IMR-90 (cell line): ENCODE data around the gene ABCC8. TPM values are rescaled to one million over a fixed set of nuclear protein-coding genes. Genes with fewer than 3 reads are reported as not detected.

Source experiments
- ATAC-seq: fragments of 200-7000 bp; cut with Tn5 transposase; 2 replicates; pipeline ENCODE4 v1.9.1; 2020; ENCODE audit warnings: low read depth, mild to moderate bottlenecking, moderate library complexity
- BruUV-seq: library from RNA; stranded (reverse); fragments of 400-500 nt; replicated peaks from 2 replicates; lab custom pipeline; 2021; lab: Mats Ljungman, UMichigan
- CTCF ChIA-PET: fragments of 300-600 bp; formaldehyde crosslinking; extraction: SDS; loops from one replicate; lab custom pipeline; 2021; ENCODE audit warnings: antibody characterized with exemption; lab: Yijun Ruan, JAX
- POLR2A ChIA-PET: fragments of 300-600 bp; sonication (Branson Sonifier 250); formaldehyde crosslinking; loops from one replicate; lab custom pipeline; 2022; ENCODE audit warnings: antibody characterized with exemption; ENCODE audit not compliant: unreplicated experiment; lab: Charles Lee
- DNase-seq: peaks from one replicate; pipeline ENCODE4 v3.0.0; 2013
- H2AFZ ChIP-seq: replicated peaks from 2 replicates; pipeline ENCODE3; 2013; ENCODE audit warnings: low read length, mild to moderate bottlenecking; ENCODE audit not compliant: poor library complexity
- H2AK5ac ChIP-seq: 2 replicates; pipeline ENCODE4 v1.6.1; 2013; ENCODE audit warnings: low read depth, low read length, inconsistent platforms
- H2AK9ac ChIP-seq: replicated peaks from 2 replicates; pipeline ENCODE3; 2013; ENCODE audit warnings: mild to moderate bottlenecking, low read depth, low read length, moderate library complexity; ENCODE audit not compliant: poor library complexity
- H2BK120ac ChIP-seq: 2 replicates; pipeline ENCODE4 v1.6.1; 2013; ENCODE audit warnings: low read depth, low read length, inconsistent platforms
- H2BK15ac ChIP-seq: 3 replicates; pipeline ENCODE4 v1.6.1; 2013; ENCODE audit warnings: low read depth, low read length, inconsistent platforms
- H2BK20ac ChIP-seq: 2 replicates; pipeline ENCODE4 v1.6.1; 2013; ENCODE audit warnings: low read depth, mild to moderate bottlenecking, inconsistent platforms, low read length, moderate library complexity
- H2BK5ac ChIP-seq: 2 replicates; pipeline ENCODE4 v1.6.1; 2013; ENCODE audit warnings: mild to moderate bottlenecking, low read depth, low read length, inconsistent platforms; ENCODE audit not compliant: poor library complexity, severe bottlenecking
- H3K14ac ChIP-seq: replicated peaks from 2 replicates; pipeline ENCODE4 v1.6.1; 2013; ENCODE audit warnings: low read depth, low read length, inconsistent platforms
- H3K18ac ChIP-seq: 2 replicates; pipeline ENCODE4 v1.6.1; 2013; ENCODE audit warnings: low read depth, low read length, control low read depth
- H3K23ac ChIP-seq: 2 replicates; pipeline ENCODE4 v1.6.1; 2013; ENCODE audit warnings: low read depth, low read length, inconsistent platforms
- H3K27ac ChIP-seq: 2 replicates; pipeline ENCODE4 v1.5.1; 2013; ENCODE audit warnings: mild to moderate bottlenecking, control low read depth, low read length; ENCODE audit not compliant: insufficient read depth
- H3K27me3 ChIP-seq: 2 replicates; pipeline ENCODE4 v1.6.1; 2013; ENCODE audit warnings: low read length; ENCODE audit not compliant: control insufficient read depth, insufficient read depth
- H3K36me3 ChIP-seq: 2 replicates; pipeline ENCODE4 v1.6.1; 2013; ENCODE audit warnings: low read length, mixed read lengths; ENCODE audit not compliant: control insufficient read depth, insufficient read depth
- H3K4ac ChIP-seq: 2 replicates; pipeline ENCODE4 v1.6.1; 2013; ENCODE audit warnings: low read depth, low read length, inconsistent platforms
- H3K4me1 ChIP-seq: 2 replicates; pipeline ENCODE4 v1.6.1; 2013; ENCODE audit warnings: low read length, mixed read lengths; ENCODE audit not compliant: control insufficient read depth, insufficient read depth
- H3K4me2 ChIP-seq: 2 replicates; pipeline ENCODE4 v1.6.1; 2013; ENCODE audit warnings: low read depth, mild to moderate bottlenecking, control low read depth, low read length, moderate library complexity
- H3K4me3 ChIP-seq: 2 replicates; pipeline ENCODE4 v1.5.1; 2013; ENCODE audit warnings: low read depth, mild to moderate bottlenecking, control low read depth, low read length, moderate library complexity; ENCODE audit not compliant: insufficient read depth
- H3K56ac ChIP-seq: 2 replicates; pipeline ENCODE4 v1.6.1; 2013; ENCODE audit warnings: low read length, inconsistent platforms; ENCODE audit not compliant: insufficient read depth; ENCODE audit errors: extremely low read depth
- H3K79me1 ChIP-seq, 2 experiments: 2 replicates each; pipeline ENCODE4 v1.6.1; 2013; ENCODE audit warnings: low read length in 2 of 2, inconsistent platforms in 1 of 2, low read depth in 1 of 2
- H3K9ac ChIP-seq: 2 replicates; pipeline ENCODE4 v1.6.1; 2013; ENCODE audit warnings: low read depth, low read length, control low read depth
- H3K9me1 ChIP-seq: 2 replicates; pipeline ENCODE4 v1.6.1; 2013; ENCODE audit warnings: low read length, inconsistent platforms; ENCODE audit not compliant: insufficient read depth
- H3K9me3 ChIP-seq: 2 replicates; pipeline ENCODE4 v1.6.1; 2013; ENCODE audit warnings: low read length; ENCODE audit not compliant: control insufficient read depth, insufficient read depth
- H4K20me1 ChIP-seq: 2 replicates; pipeline ENCODE4 v1.6.1; 2013; ENCODE audit warnings: low read length, inconsistent platforms; ENCODE audit not compliant: insufficient read depth
- H4K5ac ChIP-seq: 2 replicates; pipeline ENCODE4 v1.6.1; 2013; ENCODE audit warnings: mild to moderate bottlenecking, low read depth, low read length, control low read depth
- H4K8ac ChIP-seq, 2 experiments: 2 replicates each; pipeline ENCODE4 v1.6.1; 2013; ENCODE audit warnings: low read depth in 2 of 2, low read length in 2 of 2, control low read depth in 1 of 2, inconsistent platforms in 1 of 2
- H4K91ac ChIP-seq: 2 replicates; pipeline ENCODE4 v1.6.1; 2013; ENCODE audit warnings: low read depth, low read length, inconsistent platforms; ENCODE audit not compliant: insufficient read depth
- BHLHE40 ChIP-seq: fragments of 150-350 bp; IDR thresholded peaks from 2 replicates; pipeline ENCODE4 v1.6.1; 2016; ENCODE audit warnings: mild to moderate bottlenecking, low read depth, low read length
- CEBPB ChIP-seq: IDR thresholded peaks from 2 replicates; pipeline ENCODE4 v1.6.1; 2012; ENCODE audit warnings: low read depth, low read length, improper control_type of control experiment
- MAFK ChIP-seq: IDR thresholded peaks from 2 replicates; pipeline ENCODE4 v1.6.1; 2012; ENCODE audit warnings: low read depth, low read length, improper control_type of control experiment
- MAZ ChIP-seq: IDR thresholded peaks from 2 replicates; pipeline ENCODE4 v1.6.1; 2012; ENCODE audit warnings: low read depth, mild to moderate bottlenecking, low read length, improper control_type of control experiment, moderate library complexity, borderline replicate concordance
- NFE2L2 ChIP-seq: fragments of 150-350 bp; IDR thresholded peaks from 2 replicates; pipeline ENCODE4 v1.6.1; 2016; ENCODE audit warnings: low read depth, mild to moderate bottlenecking, low read length
- RAD21 ChIP-seq: IDR thresholded peaks from 2 replicates; pipeline ENCODE4 v1.6.1; 2012; ENCODE audit warnings: low read length, improper control_type of control experiment
- WGBS, 2 experiments: methylation state at CpG; one replicate each; pipeline versions ENCODE4 v1.1.5 to v1.1.7; 2013; ENCODE audit warnings: missing lambda C conversion rate in 2 of 2; ENCODE audit not compliant: insufficient read length in 1 of 2; ENCODE audit errors: extremely low coverage in 2 of 2; 5-methylcytosine and 5-hydroxymethylcytosine counted together
- dilution Hi-C: fragments of 300-500 bp; cut with HindIII; formaldehyde crosslinking; loops from one replicate; pipeline ENCODE4 v1.14.3; 2018; ENCODE audit warnings: low sequenced_read_pairs; ENCODE audit not compliant: unreplicated experiment
- in situ Hi-C: fragments of 300-500 bp; cut with MboI; formaldehyde crosslinking; loops from 3 replicates; pipeline ENCODE4 v1.14.3; 2019; ENCODE audit warnings: low sequenced_read_pairs, inconsistent platforms, mixed read lengths
- intact Hi-C: fragments of 100-400 bp; cut with micrococcal nuclease; formaldehyde crosslinking; loops from 2 replicates; pipeline ENCODE4 v1.10.0; 2022
- polyA plus RNA-seq, 3 experiments: library from polyadenylated mRNA; depleted of rRNA; stranded (reverse); fragments of >200 nt; gene quantifications; 2 replicates each; pipeline ENCODE4 v1.2.3, GENCODE V29; 2012; ENCODE audit warnings: low replicate concordance in 1 of 3
- total RNA-seq: library from RNA; depleted of rRNA; stranded (reverse); fragments of >200 nt; gene quantifications from 2 replicates; pipeline ENCODE4 v1.2.3, GENCODE V29; 2012

ABCC8 gene
- total and polyA plus RNA-seq, 2 of the 4 experiments (the other 2 are of a cell fraction): not detected

GRCh38 chr11:17410606-17411379, 65.9 kb downstream of the ABCC8 start:
- in situ Hi-C loops: no loop called here
- dilution Hi-C loops: no loop called here
- no TSS peak for BruUV-seq

More at GRCh38 chr11:17410606-17411379, 65.9 kb downstream of the ABCC8 start:
- no peak overlapping the region for H4K5ac ChIP-seq
- H3K4me1 ChIP-seq: no peaks in the 10 kb centered on the region
- H4K91ac ChIP-seq: no peak overlapping the region
- H2AK9ac ChIP-seq: no peak overlapping the region
- H3K27ac ChIP-seq: no peak overlapping the region
- H2BK15ac ChIP-seq: no peak overlapping the region
- DNase-seq (no peak), ATAC-seq (no peak)
- no peak overlapping the region for H2BK120ac ChIP-seq
- H3K14ac ChIP-seq: no peak overlapping the region
- H2AFZ ChIP-seq: no peak overlapping the region
- intact Hi-C loops: loop anchor here (1.0 kb wide), 1 partner anchor 41 kb away; no protein-coding TSS in a partner anchor
- no peak overlapping the region for H2BK5ac ChIP-seq
- no peak overlapping the region for H3K4me3 ChIP-seq
- CTCF ChIA-PET: no interaction called here
- no peaks in the 10 kb centered on the region for H3K9me1 ChIP-seq
- no peak overlapping the region for H3K4me2 ChIP-seq
- H4K8ac ChIP-seq: no peak overlapping the region
- 58% methylated on average over 7 of the region's 11 CpGs; no CpG with 5 or more reads in 1 of the 2 experiments for WGBS, 2 experiments
- H3K9me3 ChIP-seq: 0 out of 2 replicates have a peak, but pooled peaks cover 3% of the 10 kb centered on the region
- POLR2A ChIA-PET: no interaction called here
- no peak overlapping the region for H3K23ac ChIP-seq
- H3K36me3 ChIP-seq: no peaks in the 10 kb centered on the region
- no peaks in the 10 kb centered on the region for H4K20me1 ChIP-seq
- no peak overlapping the region for H3K9ac ChIP-seq
- no peak overlapping the region for H3K4ac ChIP-seq
- H2AK5ac ChIP-seq: no peak overlapping the region
- no peaks in the 10 kb centered on the region for H3K79me1 ChIP-seq
- no peak overlapping the region for H3K56ac ChIP-seq
- H2BK20ac ChIP-seq: no peak overlapping the region
- H3K27me3 ChIP-seq: peaks cover 8% of the 10 kb centered on the region
- no peak overlapping the region for H3K18ac ChIP-seq
- TF ChIP-seq NFE2L2: no peak
- TF ChIP-seq RAD21: no peak
- TF ChIP-seq BHLHE40: no peak
- no peak for TF ChIP-seq CEBPB
- no peak for TF ChIP-seq MAZ
- TF ChIP-seq MAFK: no peak
